Body of pancreas (tissue), 4 donors: Measurements from ENCODE around the gene EYA3. TPM values are rescaled to one million over a fixed set of nuclear protein-coding genes. Genes with fewer than 3 reads are reported as not detected.
A peak's percentile ranks its signal among the peaks of the same experiment; 100 is the strongest.

Experiments used
- ATAC-seq: fragments of 150-250 bp; one replicate; pipeline ENCODE4 v1.9.1; 2016
- DNase-seq, 4 donors: peaks; one replicate each; pipeline ENCODE4 v3.0.0-alpha.2; 2019
- H3K27ac ChIP-seq, 4 donors: fragments of 200-600 bp; sonication (generic); 1 replicate in 3 of 4; 2 replicates in 1 of 4; pipeline versions ENCODE4 v1.5.1 to v1.6.1; 2016 to 2019; ENCODE audit warnings: mild to moderate bottlenecking in 1 of 4, mixed read lengths in 1 of 4, moderate library complexity in 1 of 4
- H3K27me3 ChIP-seq, 2 donors: fragments of 200-600 bp; sonication (generic); one replicate each; pipeline ENCODE4 v1.6.0; 2016; ENCODE audit warnings: mild to moderate bottlenecking in 1 of 2
- H3K36me3 ChIP-seq, 2 donors: fragments of 200-600 bp; sonication (generic); replicated peaks in 1 of 2; 2 replicates each; pipeline ENCODE4 v1.5.1; 2016; ENCODE audit warnings: low read depth in 2 of 2; ENCODE audit not compliant: insufficient read depth in 1 of 2
- H3K4me1 ChIP-seq: fragments of 200-600 bp; sonication (generic); one replicate; pipeline ENCODE4 v1.6.0; 2016
- H3K4me3 ChIP-seq, 2 donors: fragments of 200-600 bp; sonication (generic); 1 replicate in 1 of 2; 2 replicates in 1 of 2; pipeline ENCODE4 v1.5.1; 2016 to 2019
- H3K9me3 ChIP-seq, 3 donors: fragments of 200-600 bp; sonication (generic); 1 replicate in 2 of 3; 2 replicates in 1 of 3; pipeline ENCODE4 v1.5.1; 2016
- POLR2A ChIP-seq, 3 donors: fragments of 450-650 bp; IDR thresholded peaks; one replicate each; pipeline ENCODE4 v1.6.1; 2016; ENCODE audit warnings: antibody characterized with exemption in 3 of 3, mild to moderate bottlenecking in 2 of 3
- WGBS, 2 donors: methylation state at CpG; one replicate each; pipeline ENCODE4 v1.1.5; 2017; 5-methylcytosine and 5-hydroxymethylcytosine counted together
- intact Hi-C: fragments of 100-400 bp; cut with DNase I; formaldehyde crosslinking; loops from one replicate; pipeline ENCODE4 v1.15.1; 2023
- total RNA-seq, 2 donors: library from RNA; depleted of rRNA; stranded (reverse); fragments of >200 nt; gene quantifications; one replicate each; pipeline ENCODE4 v1.1.0, GENCODE V29; 2016
- TF ChIP-seq, protein P1 (sequence below), 7 experiments: fragments of 450-650 bp in 4 of 7; fragments of 200-600 bp in 3 of 7; sonication (generic) in 3 of 7; IDR thresholded peaks; one replicate each; pipeline ENCODE4 v1.5.1; 2016 to 2019; ENCODE audit warnings: antibody characterized with exemption in 7 of 7

Gene EYA3
- total RNA-seq, 2 donors from 2014 or later = 7.8 to 15.5 TPM

- TF ChIP-seq, protein P1, sequence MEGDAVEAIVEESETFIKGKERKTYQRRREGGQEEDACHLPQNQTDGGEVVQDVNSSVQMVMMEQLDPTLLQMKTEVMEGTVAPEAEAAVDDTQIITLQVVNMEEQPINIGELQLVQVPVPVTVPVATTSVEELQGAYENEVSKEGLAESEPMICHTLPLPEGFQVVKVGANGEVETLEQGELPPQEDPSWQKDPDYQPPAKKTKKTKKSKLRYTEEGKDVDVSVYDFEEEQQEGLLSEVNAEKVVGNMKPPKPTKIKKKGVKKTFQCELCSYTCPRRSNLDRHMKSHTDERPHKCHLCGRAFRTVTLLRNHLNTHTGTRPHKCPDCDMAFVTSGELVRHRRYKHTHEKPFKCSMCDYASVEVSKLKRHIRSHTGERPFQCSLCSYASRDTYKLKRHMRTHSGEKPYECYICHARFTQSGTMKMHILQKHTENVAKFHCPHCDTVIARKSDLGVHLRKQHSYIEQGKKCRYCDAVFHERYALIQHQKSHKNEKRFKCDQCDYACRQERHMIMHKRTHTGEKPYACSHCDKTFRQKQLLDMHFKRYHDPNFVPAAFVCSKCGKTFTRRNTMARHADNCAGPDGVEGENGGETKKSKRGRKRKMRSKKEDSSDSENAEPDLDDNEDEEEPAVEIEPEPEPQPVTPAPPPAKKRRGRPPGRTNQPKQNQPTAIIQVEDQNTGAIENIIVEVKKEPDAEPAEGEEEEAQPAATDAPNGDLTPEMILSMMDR (IDR thresholded peaks at IDR 0.05) = peak in 5 of 7 experiments; percentile 7 to 52 (median 45)
- TF ChIP-seq POLR2A (IDR thresholded peaks at IDR 0.05) = peak; percentile 50 to 79 (median 74)
- H3K4me1 ChIP-seq = peaks cover 14% of the 10 kb centered on the region
- peak within 1 kb of the TSS; percentile 45 to 69 (median 56) for H3K27ac ChIP-seq
- H3K27me3 ChIP-seq = no peaks in the 10 kb centered on the region
- peak; percentile 67 to 86 (median 83) for DNase-seq
- 1 to 3% methylated on average over 10 to 16 of the region's 16 CpGs for WGBS, 2 donors
- H3K9me3 ChIP-seq = no peaks in the 10 kb centered on the region
- H3K36me3 ChIP-seq = no peaks in the 10 kb centered on the region
- H3K4me3 ChIP-seq = peak within 1 kb of the TSS in 1 of 2 donors; percentile 34
- intact Hi-C loops = no loop called here
- ATAC-seq = peak; percentile 89
These were observed 153.4 kb downstream of the EYA3 start, which contains the start of gene SMPDL3B for GRCh38 chr1:27934818-27935549. Gene SMPDL3B (plus strand): TSS chr1:27935000. CDS start chr1:27935184, 184 bp downstream.

DNA sequence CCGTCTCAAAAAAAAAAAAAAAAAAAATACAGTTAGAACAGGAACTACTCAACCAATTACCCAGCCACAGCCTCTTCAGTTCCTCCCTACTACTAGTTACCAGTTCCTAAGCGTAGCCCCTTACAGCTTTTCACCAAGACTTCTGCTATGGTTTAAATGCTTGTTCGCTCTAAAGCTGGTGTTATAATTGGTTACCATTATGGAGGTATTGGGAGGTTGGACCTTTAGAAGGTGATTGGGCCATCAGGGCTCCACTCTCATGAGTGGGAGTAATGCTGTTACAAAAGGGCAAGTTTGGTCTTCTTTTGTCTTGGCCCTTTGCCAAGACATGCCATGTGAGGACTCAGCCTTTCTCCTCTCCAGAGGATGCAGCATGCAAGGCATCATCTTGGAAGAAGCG, 156.7 kb downstream of the EYA3 start:
- peaks cover 14% of the 10 kb centered on the region for H3K4me1 ChIP-seq
- no peak overlapping the region for H3K27ac ChIP-seq
- WGBS, 2 donors = 69 to 97% methylated on average over 4 of the region's 4 CpGs
- H3K27me3 ChIP-seq = no peaks in the 10 kb centered on the region
- no peaks in the 10 kb centered on the region for H3K9me3 ChIP-seq
- DNase-seq = no peak
- no peaks in the 10 kb centered on the region for H3K36me3 ChIP-seq
- intact Hi-C loops = no loop called here
- TF ChIP-seq, protein P1 (IDR thresholded peaks at IDR 0.05) = no peak
- no peak for TF ChIP-seq POLR2A (IDR thresholded peaks at IDR 0.05)
- H3K4me3 ChIP-seq = no peak overlapping the region
- ATAC-seq = no peak

DNA sequence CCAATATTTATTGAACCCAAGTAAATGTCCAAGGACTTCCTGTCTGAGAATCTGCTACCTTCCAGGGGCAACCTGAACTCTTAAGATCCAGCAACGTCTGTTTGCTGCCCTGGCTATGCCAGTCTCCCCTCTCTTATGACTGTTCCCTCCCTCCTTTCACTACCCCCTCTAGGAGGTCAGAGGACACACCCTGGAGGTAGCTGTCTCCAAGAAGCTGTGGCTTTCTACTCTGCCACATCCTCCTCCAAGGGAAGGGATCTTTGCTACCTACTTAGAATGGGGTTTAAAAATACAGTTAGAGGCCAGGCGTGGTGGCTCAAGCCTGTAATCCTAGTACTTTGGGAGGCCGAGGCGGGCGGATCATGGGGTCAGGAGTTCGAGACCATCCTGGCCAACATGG, 157.2 kb downstream of the EYA3 start:
- no peaks in the 10 kb centered on the region for H3K36me3 ChIP-seq
- WGBS, 2 donors = 78% methylated on average over 6 of the region's 6 CpGs
- H3K27ac ChIP-seq = no peak overlapping the region
- H3K4me1 ChIP-seq = peaks cover 12% of the 10 kb centered on the region
- H3K27me3 ChIP-seq = no peaks in the 10 kb centered on the region
- no peak for ATAC-seq
- TF ChIP-seq, protein P1 (IDR thresholded peaks at IDR 0.05) = no peak
- TF ChIP-seq POLR2A (IDR thresholded peaks at IDR 0.05) = no peak
- H3K9me3 ChIP-seq = no peaks in the 10 kb centered on the region
- no peak overlapping the region for H3K4me3 ChIP-seq
- DNase-seq = no peak
- intact Hi-C loops = no loop called here

DNA sequence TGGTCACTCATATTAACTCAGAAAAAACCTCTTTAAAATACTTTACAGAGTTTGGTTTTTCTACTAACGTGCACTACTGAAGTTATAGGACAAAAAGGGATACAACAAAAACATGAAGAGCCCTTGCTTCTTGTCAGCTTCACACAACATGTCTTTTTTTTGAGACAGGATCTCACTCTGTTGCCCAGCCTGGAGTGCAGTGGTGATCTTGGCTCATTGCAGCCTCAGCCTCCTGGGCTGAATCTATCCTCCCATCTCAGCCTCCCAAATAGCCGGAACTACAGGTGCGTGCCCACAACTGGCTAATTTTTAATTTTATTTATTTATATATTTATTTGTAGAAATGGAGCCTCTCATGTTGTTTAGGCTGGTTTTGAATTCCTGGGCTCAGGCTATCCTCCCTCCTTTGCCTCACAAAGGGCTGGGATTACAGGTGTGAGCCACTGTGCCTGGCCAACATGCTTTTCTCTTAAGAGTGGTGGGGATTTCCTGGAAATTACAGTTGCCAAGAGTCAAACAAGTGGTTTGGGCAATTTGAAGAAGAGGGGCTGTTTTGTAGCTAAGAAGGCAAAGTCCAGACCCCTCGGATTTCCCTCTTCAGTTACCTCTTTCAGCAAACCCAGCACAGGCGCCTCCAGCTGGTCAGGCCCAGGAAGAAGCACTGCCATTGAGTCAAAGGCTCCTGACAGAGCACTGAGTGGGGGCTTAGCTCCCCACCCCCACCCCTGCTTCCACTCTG, 160.0 kb downstream of the EYA3 start:
- TF ChIP-seq, protein P1 (IDR thresholded peaks at IDR 0.05) = no peak
- TF ChIP-seq POLR2A (IDR thresholded peaks at IDR 0.05) = no peak
- Histone ChIP-seq H3K27ac (no peak overlapping the region), H3K4me1 (no peaks in the 10 kb centered on the region), H3K36me3 (no peaks in the 10 kb centered on the region), H3K27me3 (no peaks in the 10 kb centered on the region), H3K4me3 (no peak overlapping the region), H3K9me3 (no peaks in the 10 kb centered on the region)
- ATAC-seq (no peak), DNase-seq (no peak)
- 65 to 72% methylated on average over 5 of the region's 5 CpGs for WGBS, 2 donors
- intact Hi-C loops = no loop called here
